HCT116 (cell line): ENCODE measurements around the gene ADCY10. TPM values are rescaled to one million over a fixed set of nuclear protein-coding genes. Genes with fewer than 3 reads are reported as not detected.

Source experiments
- ATAC-seq: fragments of 200-7000 bp; cut with Tn5 transposase; 2 replicates; pipeline ENCODE4 v1.9.1; 2020; ENCODE audit warnings: mild to moderate bottlenecking, moderate library complexity
- BruUV-seq: library from RNA; stranded (reverse); fragments of 400-500 nt; replicated peaks from 2 replicates; lab custom pipeline; 2021; lab: Mats Ljungman, UMichigan
- CTCF ChIA-PET: fragments of 300-600 bp; sonication (Branson Sonifier 250); formaldehyde crosslinking; loops from one replicate; lab custom pipeline; 2021; ENCODE audit warnings: antibody characterized with exemption; lab: Charles Lee
- POLR2A ChIA-PET: fragments of 300-600, 350-600 bp; sonication (Branson Sonifier 250); formaldehyde crosslinking; loops from one replicate; lab custom pipeline; 2021; ENCODE audit warnings: antibody characterized with exemption; lab: Charles Lee
- RAD21 ChIA-PET, 2 experiments: fragments of 300-600 bp; sonication (Branson Sonifier 250); formaldehyde crosslinking; loops; one replicate each; lab custom pipeline; 2023; ENCODE audit warnings: low total read pairs in 2 of 2; ENCODE audit not compliant: uncharacterized antibody in 2 of 2, unreplicated experiment in 2 of 2, low non-redundant PET in 1 of 2; lab: Charles Lee
- DNase-seq: peaks from one replicate; pipeline ENCODE4 v3.0.0-alpha.2; 2010; ENCODE audit warnings: low read depth, low spot score
- H2AFZ ChIP-seq: fragments of 200-600 bp; shearing (Covaris generic), sonication (generic); 2 replicates; pipeline ENCODE4 v1.6.1; 2017; ENCODE audit warnings: low read depth, mixed run types, mixed read lengths, antibody characterized with exemption, low read length; ENCODE audit not compliant: poor library complexity, severe bottlenecking
- H3K27ac ChIP-seq: 2 replicates; pipeline ENCODE4 v1.5.1; 2012; ENCODE audit warnings: low read depth, low read length
- H3K27me3 ChIP-seq: fragments of 200-600 bp; sonication (generic); 2 replicates; pipeline ENCODE4 v1.6.1; 2016; ENCODE audit warnings: mixed run types, low read length, mixed read lengths; ENCODE audit not compliant: insufficient read depth
- H3K36me3 ChIP-seq, 2 experiments: fragments of 200-500 bp in 1 of 2; fragments of 200-600 bp in 1 of 2; sonication (Bioruptor generic) in 1 of 2; sonication (generic) in 1 of 2; 2 replicates each; pipeline versions ENCODE4 v1.5.1 to v1.6.1; 2014 to 2016; ENCODE audit warnings: low read length in 2 of 2, inconsistent platforms in 1 of 2, mixed read lengths in 1 of 2, mixed run types in 1 of 2; ENCODE audit not compliant: insufficient read depth in 2 of 2, control insufficient read depth in 1 of 2
- H3K4me1 ChIP-seq, 2 experiments: fragments of 200-600 bp in 1 of 2; sonication (generic) in 1 of 2; 2 replicates each; pipeline versions ENCODE4 v1.5.1 to v1.6.1; 2012 to 2017; ENCODE audit warnings: low read length in 2 of 2, inconsistent platforms in 1 of 2, mild to moderate bottlenecking in 1 of 2, mixed read lengths in 1 of 2, mixed run types in 1 of 2, moderate library complexity in 1 of 2; ENCODE audit not compliant: insufficient read depth in 2 of 2, control insufficient read depth in 1 of 2
- H3K4me2 ChIP-seq: fragments of 200-600 bp; sonication (generic); 2 replicates; pipeline ENCODE4 v1.6.1; 2017; ENCODE audit warnings: mixed run types, low read length, mixed read lengths
- H3K4me3 ChIP-seq, 2 experiments: fragments of 200-600 bp in 1 of 2; sonication (generic) in 1 of 2; replicated peaks in 1 of 2; 2 replicates each; pipeline ENCODE4 v1.5.1; 2011 to 2016; ENCODE audit warnings: low read length in 2 of 2, control low read depth in 1 of 2, low read depth in 1 of 2, mild to moderate bottlenecking in 1 of 2, mixed read lengths in 1 of 2, mixed run types in 1 of 2
- H3K79me2 ChIP-seq: fragments of 200-600 bp; sonication (generic); 2 replicates; pipeline ENCODE4 v1.6.1; 2017; ENCODE audit warnings: mild to moderate bottlenecking, mixed run types, low read length, moderate library complexity, mixed read lengths; ENCODE audit not compliant: insufficient read depth
- H3K9ac ChIP-seq: fragments of 200-600 bp; sonication (generic); 2 replicates; pipeline ENCODE4 v1.6.1; 2016; ENCODE audit warnings: low read length, mixed read lengths
- H3K9me2 ChIP-seq: fragments of 200-600 bp; sonication (generic), shearing (Covaris generic); 2 replicates; pipeline ENCODE4 v1.6.1; 2017; ENCODE audit warnings: mixed run types, mild to moderate bottlenecking, moderate library complexity; ENCODE audit not compliant: insufficient read depth
- H3K9me3 ChIP-seq, 2 experiments: fragments of 200-500 bp in 1 of 2; fragments of 200-600 bp in 1 of 2; sonication (Bioruptor generic) in 1 of 2; sonication (generic) in 1 of 2; 2 replicates each; pipeline ENCODE4 v1.6.1; 2014 to 2017; ENCODE audit warnings: low read length in 2 of 2, mixed read lengths in 2 of 2, inconsistent platforms in 1 of 2, low read depth in 1 of 2, mild to moderate bottlenecking in 1 of 2, mixed run types in 1 of 2, moderate library complexity in 1 of 2; ENCODE audit not compliant: control insufficient read depth in 1 of 2, insufficient read depth in 1 of 2
- H4K20me1 ChIP-seq: fragments of 200-600 bp; sonication (generic), shearing (Covaris generic); 2 replicates; pipeline ENCODE4 v1.6.1; 2017; ENCODE audit warnings: mixed run types, mild to moderate bottlenecking, moderate library complexity; ENCODE audit not compliant: insufficient read depth
- CBX3 ChIP-seq: IDR thresholded peaks from 2 replicates; pipeline ENCODE4 v1.6.1; 2012; ENCODE audit warnings: low read depth
- JUND ChIP-seq: IDR thresholded peaks from 2 replicates; pipeline ENCODE4 v1.6.1; 2012
- MAX ChIP-seq: IDR thresholded peaks from 2 replicates; pipeline ENCODE4 v1.6.1; 2012
- POLR2AphosphoS5 ChIP-seq: IDR thresholded peaks from 2 replicates; pipeline ENCODE4 v1.6.1; 2011; ENCODE audit warnings: mild to moderate bottlenecking, low read depth, low read length, moderate library complexity
- REST ChIP-seq: IDR thresholded peaks from 2 replicates; pipeline ENCODE4 v1.6.1; 2012; ENCODE audit warnings: low read depth
- intact Hi-C: fragments of 100-400 bp; cut with micrococcal nuclease; formaldehyde crosslinking; loops from 2 replicates; pipeline ENCODE4 v1.10.0; 2022
- total RNA-seq: library from RNA; stranded (reverse); gene quantifications from one replicate; pipeline ENCODE4 v1.2.1, GENCODE V29; 2021; ENCODE audit not compliant: unreplicated experiment

The ADCY10 gene
- total RNA-seq, 1 experiment from 2014 or later: 0.30 TPM

- Histone ChIP-seq H3K79me2 (no peaks in the 10 kb centered on the region), H2AFZ (no peak overlapping the region), H3K4me2 (no peak overlapping the region), H3K9me3 (no peaks in the 10 kb centered on the region), H4K20me1 (no peaks in the 10 kb centered on the region), H3K27me3 (no peaks in the 10 kb centered on the region), H3K36me3 (no peaks in the 10 kb centered on the region)
- no peak for ATAC-seq
- no peak for DNase-seq
- BruUV-seq: no TSS peak
- RAD21 ChIA-PET: no interaction called here
- TF ChIP-seq POLR2AphosphoS5 (no peak), MAX (no peak)
- TF ChIP-seq, all 23 proteins: peak for 0
- H3K9ac ChIP-seq: no peak overlapping the region
- intact Hi-C loops: no loop called here
- H3K4me3 ChIP-seq: no peak overlapping the region
- no peaks in the 10 kb centered on the region for H3K4me1 ChIP-seq
- CTCF ChIA-PET: no interaction called here
- H3K27ac ChIP-seq: no peak overlapping the region
- no peaks in the 10 kb centered on the region for H3K9me2 ChIP-seq
- POLR2A ChIA-PET: no interaction called here
These were observed 1.6 kb downstream of the ADCY10 start for GRCh38 chr1:167912294-167912693.

DNA sequence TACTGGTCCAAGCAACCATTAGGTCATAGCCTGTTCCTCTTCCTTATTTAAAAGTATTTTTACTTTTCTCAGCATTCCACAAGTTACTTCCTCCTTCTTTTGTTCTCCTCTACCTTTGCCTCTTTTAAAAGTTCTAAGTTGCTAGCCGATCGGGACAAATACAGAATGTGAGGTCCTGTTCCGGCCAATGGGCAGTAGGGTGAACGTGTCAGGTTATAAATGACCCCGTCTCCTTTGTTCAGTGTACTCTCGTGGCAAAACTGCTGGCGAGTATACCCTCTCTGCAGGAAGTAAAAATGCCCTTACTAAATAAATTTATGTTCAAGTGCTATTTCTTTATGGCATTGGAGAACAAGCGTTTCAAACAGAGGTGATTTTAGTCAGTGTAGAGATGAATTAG is 2.5 kb downstream of the ADCY10 start:
- no peak overlapping the region for H3K4me2 ChIP-seq
- DNase-seq: no peak

More for the DNA sequence above, 2.5 kb downstream of the ADCY10 start:
- CTCF ChIA-PET: no interaction called here
- Histone ChIP-seq H3K9ac (no peak overlapping the region), H3K36me3 (no peaks in the 10 kb centered on the region), H3K9me2 (no peaks in the 10 kb centered on the region), H4K20me1 (no peaks in the 10 kb centered on the region), H2AFZ (no peak overlapping the region), H3K27me3 (no peaks in the 10 kb centered on the region), H3K9me3 (no peaks in the 10 kb centered on the region), H3K27ac (no peak overlapping the region), H3K79me2 (no peaks in the 10 kb centered on the region), H3K4me1 (no peaks in the 10 kb centered on the region), H3K4me3 (no peak overlapping the region)
- POLR2A ChIA-PET: no interaction called here
- intact Hi-C loops: no loop called here
- no peak for TF ChIP-seq JUND
- TF ChIP-seq CBX3: no peak
- no peak for TF ChIP-seq REST
- BruUV-seq: no TSS peak
- ATAC-seq: no peak
- RAD21 ChIA-PET: no interaction called here
